Neutrophil (primary cell): ENCODE results near the gene SREBF2.

Experiments
- H3K27ac ChIP-seq: fragments of 200-600 bp; sonication (generic); 2 replicates; pipeline ENCODE4 v1.5.1; 2016; ENCODE audit warnings: mild to moderate bottlenecking, moderate library complexity
- H3K27me3 ChIP-seq: fragments of 200-600 bp; sonication (generic); 2 replicates; pipeline ENCODE4 v1.6.0; 2016; ENCODE audit warnings: mild to moderate bottlenecking
- H3K36me3 ChIP-seq: fragments of 200-600 bp; sonication (generic); 2 replicates; pipeline ENCODE4 v1.5.1; 2017
- H3K4me1 ChIP-seq, 2 experiments: fragments of 200-600 bp in 1 of 2; sonication (generic) in 1 of 2; 1 replicate in 1 of 2; 2 replicates in 1 of 2; pipeline versions ENCODE4 v1.5.1 to v1.6.1; 2013 to 2016; ENCODE audit warnings: low read depth in 1 of 2, low read length in 1 of 2, mild to moderate bottlenecking in 1 of 2, moderate library complexity in 1 of 2; ENCODE audit not compliant: control insufficient read depth in 1 of 2, insufficient read depth in 1 of 2
- H3K4me3 ChIP-seq, 2 experiments: fragments of 200-600 bp in 1 of 2; sonication (generic) in 1 of 2; 1 replicate in 1 of 2; 2 replicates in 1 of 2; pipeline ENCODE4 v1.5.1; 2013 to 2016; ENCODE audit warnings: low read depth in 1 of 2, low read length in 1 of 2, mild to moderate bottlenecking in 1 of 2, moderate library complexity in 1 of 2
- H3K9me3 ChIP-seq: fragments of 200-600 bp; sonication (generic); 2 replicates; pipeline ENCODE4 v1.5.1; 2016
- TF ChIP-seq, protein P1 (sequence below): fragments of 200-600 bp; sonication (generic); IDR thresholded peaks from 2 replicates; pipeline ENCODE4 v1.5.1; 2016; ENCODE audit warnings: antibody characterized with exemption

The SREBF2 gene

DNA sequence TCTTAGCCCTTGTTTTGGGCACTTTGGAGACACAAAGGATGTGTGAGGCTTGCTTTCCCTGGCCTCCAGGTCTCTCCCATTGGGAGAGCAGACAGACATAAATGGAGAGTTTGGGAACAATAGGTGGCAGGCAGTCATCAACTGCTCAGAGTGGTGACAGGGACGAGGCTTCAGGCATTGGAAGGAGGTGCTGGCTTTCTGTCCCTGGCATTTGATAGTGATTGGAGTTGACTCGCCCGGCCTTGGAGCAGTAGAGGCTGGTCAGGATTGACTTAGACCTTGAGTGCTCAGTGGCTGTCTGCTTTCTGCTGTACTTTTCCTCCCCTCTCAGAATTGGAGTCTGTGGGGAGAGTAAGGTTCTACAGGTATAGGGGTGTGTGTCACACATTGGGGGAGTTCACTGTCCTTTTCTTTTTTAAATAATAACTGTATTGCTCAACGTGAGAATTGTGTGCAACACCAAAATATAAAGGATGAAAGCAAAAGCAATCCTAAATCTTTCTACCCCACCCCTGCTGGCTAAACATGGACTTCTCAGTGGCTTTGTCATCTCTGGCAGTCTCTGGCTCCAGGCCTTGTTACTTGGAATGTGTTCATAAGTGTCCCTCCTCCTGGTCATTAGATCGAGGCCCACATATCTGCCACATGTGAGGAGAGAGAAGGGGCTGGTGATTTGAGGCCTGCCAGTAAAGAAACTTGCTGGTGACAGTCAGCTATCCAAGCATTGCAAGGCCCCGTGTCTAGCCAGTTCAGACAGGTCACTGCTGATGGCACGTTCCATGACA, 60.9 kb downstream of the SREBF2 start:
- Histone ChIP-seq H3K36me3 (peaks cover 90% of the 10 kb centered on the region), H3K4me1 (no peaks in the 10 kb centered on the region), H3K9me3 (no peaks in the 10 kb centered on the region), H3K27me3 (no peaks in the 10 kb centered on the region), H3K4me3 (no peak overlapping the region), H3K27ac (no peak overlapping the region)
- TF ChIP-seq, protein P1, sequence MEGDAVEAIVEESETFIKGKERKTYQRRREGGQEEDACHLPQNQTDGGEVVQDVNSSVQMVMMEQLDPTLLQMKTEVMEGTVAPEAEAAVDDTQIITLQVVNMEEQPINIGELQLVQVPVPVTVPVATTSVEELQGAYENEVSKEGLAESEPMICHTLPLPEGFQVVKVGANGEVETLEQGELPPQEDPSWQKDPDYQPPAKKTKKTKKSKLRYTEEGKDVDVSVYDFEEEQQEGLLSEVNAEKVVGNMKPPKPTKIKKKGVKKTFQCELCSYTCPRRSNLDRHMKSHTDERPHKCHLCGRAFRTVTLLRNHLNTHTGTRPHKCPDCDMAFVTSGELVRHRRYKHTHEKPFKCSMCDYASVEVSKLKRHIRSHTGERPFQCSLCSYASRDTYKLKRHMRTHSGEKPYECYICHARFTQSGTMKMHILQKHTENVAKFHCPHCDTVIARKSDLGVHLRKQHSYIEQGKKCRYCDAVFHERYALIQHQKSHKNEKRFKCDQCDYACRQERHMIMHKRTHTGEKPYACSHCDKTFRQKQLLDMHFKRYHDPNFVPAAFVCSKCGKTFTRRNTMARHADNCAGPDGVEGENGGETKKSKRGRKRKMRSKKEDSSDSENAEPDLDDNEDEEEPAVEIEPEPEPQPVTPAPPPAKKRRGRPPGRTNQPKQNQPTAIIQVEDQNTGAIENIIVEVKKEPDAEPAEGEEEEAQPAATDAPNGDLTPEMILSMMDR = no peak

DNA sequence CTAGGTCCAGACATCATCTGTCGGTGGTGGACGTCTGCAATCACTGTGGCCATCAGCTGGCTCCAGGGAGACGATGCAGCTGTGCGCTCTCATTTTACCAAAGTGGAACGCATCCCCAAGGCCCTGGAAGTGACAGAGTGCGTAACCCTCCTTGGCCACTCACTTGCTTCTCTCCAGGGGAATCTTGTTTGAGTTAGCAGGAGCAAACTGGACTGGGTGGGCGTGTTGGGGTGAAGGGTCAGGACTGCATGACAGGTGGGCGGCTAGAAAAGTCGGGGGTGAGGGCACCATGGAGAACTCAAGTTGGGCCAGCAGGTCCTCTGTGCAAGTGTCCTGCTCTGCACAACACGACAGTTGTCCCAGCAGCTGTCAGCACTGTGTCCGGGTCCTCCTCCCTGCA, 65.7 kb downstream of the SREBF2 start:
- TF ChIP-seq, protein P1 = no peak
- H3K9me3 ChIP-seq = no peaks in the 10 kb centered on the region
- peaks cover 99% of the 10 kb centered on the region for H3K36me3 ChIP-seq
- no peak overlapping the region for H3K27ac ChIP-seq
- no peak overlapping the region for H3K4me3 ChIP-seq
- H3K4me1 ChIP-seq = no peaks in the 10 kb centered on the region
- no peaks in the 10 kb centered on the region for H3K27me3 ChIP-seq

DNA sequence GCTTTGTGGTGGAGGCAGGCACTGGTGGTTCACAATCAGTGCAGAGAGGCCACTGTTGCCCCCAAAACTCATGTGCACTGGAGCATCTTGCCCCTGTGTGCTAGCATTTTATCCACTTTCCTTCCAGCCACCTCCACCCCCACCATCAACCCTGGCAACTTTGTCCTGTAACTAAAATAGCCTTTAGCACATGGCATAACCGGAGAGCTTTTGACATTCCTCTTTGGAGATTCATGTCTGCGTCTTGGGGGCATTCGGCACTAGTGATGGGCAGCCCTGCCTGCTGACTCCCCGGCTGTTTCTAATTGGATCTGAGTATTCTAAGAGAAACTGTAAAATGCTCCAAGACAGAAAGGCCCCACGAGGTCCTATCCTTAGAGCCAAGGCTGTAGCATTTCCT, 66.2 kb downstream of the SREBF2 start:
- TF ChIP-seq, protein P1 = no peak
- Histone ChIP-seq H3K27me3 (no peaks in the 10 kb centered on the region), H3K36me3 (peaks cover 99% of the 10 kb centered on the region)

DNA sequence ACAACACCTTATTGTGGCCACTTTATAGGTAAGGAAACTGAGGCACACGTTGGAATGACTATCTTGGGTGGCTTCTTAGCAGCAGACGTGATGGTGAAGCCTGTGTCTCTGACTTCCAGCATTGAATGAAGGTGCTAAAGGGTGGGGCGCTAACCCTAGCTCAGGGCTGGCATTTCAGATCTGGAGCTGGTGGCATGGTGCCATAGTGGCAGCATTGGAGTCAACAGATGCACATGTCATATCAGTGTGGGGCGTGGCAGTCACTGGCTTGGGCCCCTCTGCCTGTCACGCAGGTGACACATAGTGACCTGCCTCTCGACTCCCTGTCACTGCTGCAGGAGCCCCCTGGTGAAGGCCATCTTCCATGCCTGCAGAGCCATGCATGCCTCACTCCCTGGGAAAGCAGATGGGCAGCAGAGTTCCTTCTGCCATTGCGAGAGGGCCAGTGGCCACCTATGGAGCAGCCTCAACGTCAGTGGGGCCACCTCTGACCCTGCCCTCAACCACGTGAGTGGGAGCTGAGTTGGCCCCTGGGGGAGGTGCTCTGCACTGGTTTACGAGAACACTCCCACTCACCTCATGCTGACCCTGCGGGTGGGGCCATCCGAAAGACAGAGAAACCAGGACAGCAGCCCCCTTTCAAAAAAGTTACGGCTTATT, 67.2 kb downstream of the SREBF2 start:
- Histone ChIP-seq H3K36me3 (peaks cover 99% of the 10 kb centered on the region), H3K9me3 (no peaks in the 10 kb centered on the region), H3K4me1 (no peaks in the 10 kb centered on the region), H3K27me3 (no peaks in the 10 kb centered on the region), H3K4me3 (no peak overlapping the region), H3K27ac (no peak overlapping the region)
- TF ChIP-seq, protein P1 = no peak

More for the DNA sequence above, 66.2 kb downstream of the SREBF2 start:
- Histone ChIP-seq H3K27ac (no peak overlapping the region), H3K4me1 (no peaks in the 10 kb centered on the region), H3K4me3 (no peak overlapping the region), H3K9me3 (no peaks in the 10 kb centered on the region)

DNA sequence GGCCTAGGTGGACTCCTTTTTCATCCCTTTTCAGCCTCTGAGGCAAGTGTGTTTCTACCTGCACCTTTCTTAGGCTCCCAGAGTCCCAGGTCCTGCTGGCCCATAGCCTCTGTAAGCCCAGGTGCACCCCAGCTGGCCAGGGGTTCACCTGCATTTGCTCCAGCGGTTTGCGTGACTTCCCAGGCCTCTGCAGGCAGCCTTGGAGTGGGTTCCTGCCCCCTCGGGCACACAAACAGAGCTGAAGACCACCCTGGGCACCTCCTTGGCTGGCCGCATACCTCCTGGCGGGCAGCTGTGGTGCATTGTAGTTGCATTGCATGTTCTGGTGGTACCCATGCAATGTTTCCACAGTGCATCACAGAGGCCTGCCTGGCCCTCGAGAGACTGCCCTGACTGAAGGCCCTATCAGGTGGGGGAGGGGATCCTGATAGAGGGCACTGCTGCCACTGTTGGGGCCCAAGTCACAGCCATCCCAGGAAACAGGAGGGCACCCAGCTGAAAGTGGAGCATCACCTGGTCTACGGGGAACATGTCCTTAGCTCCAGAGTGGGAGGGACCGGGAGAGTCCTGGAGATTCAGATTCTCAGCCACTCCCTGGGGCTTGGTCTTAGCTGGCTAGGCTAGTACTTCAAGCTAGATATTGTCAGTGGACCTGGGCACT, 67.9 kb downstream of the SREBF2 start:
- Histone ChIP-seq H3K4me1 (no peaks in the 10 kb centered on the region), H3K4me3 (no peak overlapping the region), H3K9me3 (no peaks in the 10 kb centered on the region), H3K27ac (no peak overlapping the region), H3K36me3 (peaks cover 99% of the 10 kb centered on the region), H3K27me3 (no peaks in the 10 kb centered on the region)
- TF ChIP-seq, protein P1 = no peak
